H1 (cell line): ENCODE data around the gene MRM2. TPM values are rescaled to one million over a fixed set of nuclear protein-coding genes. Genes with fewer than 3 reads are reported as not detected.

Source experiments
- CTCF ChIA-PET: fragments of 300-600 bp; sonication (Branson Sonifier 250); formaldehyde crosslinking; loops from one replicate; lab custom pipeline; 2021; ENCODE audit not compliant: partially characterized antibody; lab: Charles Lee
- POLR2A ChIA-PET: fragments of 300-600 bp; sonication (Branson Sonifier 250); formaldehyde crosslinking; loops from one replicate; lab custom pipeline; 2021; ENCODE audit warnings: inconsistent platforms; ENCODE audit not compliant: partially characterized antibody; lab: Charles Lee
- DNase-seq, 2 experiments: peaks; one replicate each; pipeline versions ENCODE4 v3.0.0 to v3.0.0-alpha.2; 2010 to 2022; ENCODE audit warnings: low spot score in 2 of 2, low read depth in 1 of 2, mixed read lengths in 1 of 2
- FAIRE-seq: peaks from 2 replicates; lab custom pipeline; 2011; peaks lifted over from hg19 to GRCh38; lab: Jason Lieb, UNC
- H2AFZ ChIP-seq: 2 replicates; pipeline ENCODE4 v1.8.1; 2012; ENCODE audit warnings: low read length, inconsistent platforms
- H2AK5ac ChIP-seq: 2 replicates; pipeline ENCODE4 v1.6.1; 2013; ENCODE audit warnings: low read depth, low read length
- H2BK120ac ChIP-seq: replicated peaks from 2 replicates; pipeline ENCODE3; 2013; ENCODE audit warnings: low read depth, low read length, inconsistent platforms
- H2BK12ac ChIP-seq: 2 replicates; pipeline ENCODE4 v1.6.1; 2013; ENCODE audit warnings: low read depth, low read length
- H2BK15ac ChIP-seq: 2 replicates; pipeline ENCODE4 v1.6.1; 2013; ENCODE audit warnings: low read length
- H2BK20ac ChIP-seq: 2 replicates; pipeline ENCODE4 v1.6.1; 2013; ENCODE audit warnings: low read length
- H2BK5ac ChIP-seq: 2 replicates; pipeline ENCODE4 v1.6.1; 2013; ENCODE audit warnings: low read depth, low read length
- H3K14ac ChIP-seq: 2 replicates; pipeline ENCODE4 v1.6.1; 2013; ENCODE audit warnings: inconsistent platforms; ENCODE audit not compliant: insufficient read length
- H3K18ac ChIP-seq: 2 replicates; pipeline ENCODE4 v1.6.1; 2013; ENCODE audit warnings: low read length; ENCODE audit errors: extremely low read depth
- H3K23ac ChIP-seq: 2 replicates; pipeline ENCODE4 v1.6.1; 2013; ENCODE audit warnings: inconsistent platforms; ENCODE audit not compliant: insufficient read length
- H3K23me2 ChIP-seq: 2 replicates; pipeline ENCODE4 v1.6.1; 2013; ENCODE audit warnings: low read depth, low read length
- H3K27ac ChIP-seq: 2 replicates; pipeline ENCODE4 v1.6.1; 2011; ENCODE audit warnings: low read depth, low read length, inconsistent platforms
- H3K27me3 ChIP-seq, 4 experiments: replicated peaks in 1 of 4; 1 replicate in 1 of 4; 2 replicates in 3 of 4; pipeline versions ENCODE4 v1.6.1 to v1.8.1; 2011 to 2013; ENCODE audit warnings: low read length in 3 of 4, mild to moderate bottlenecking in 3 of 4, inconsistent platforms in 2 of 4, mixed read lengths in 2 of 4, moderate library complexity in 1 of 4; ENCODE audit not compliant: control insufficient read depth in 3 of 4, insufficient read depth in 3 of 4; ENCODE audit errors: extremely low read depth in 1 of 4
- H3K36me3 ChIP-seq, 4 experiments: 2 replicates each; pipeline versions ENCODE4 v1.6.1 to v1.8.1; 2011 to 2013; ENCODE audit warnings: mild to moderate bottlenecking in 4 of 4, low read length in 3 of 4, moderate library complexity in 2 of 4, control low read depth in 1 of 4, inconsistent platforms in 1 of 4; ENCODE audit not compliant: insufficient read depth in 4 of 4, control insufficient read depth in 2 of 4
- H3K4ac ChIP-seq: replicated peaks from 2 replicates; pipeline ENCODE3; 2013; ENCODE audit warnings: low read length, low read depth, mixed read lengths, inconsistent platforms; ENCODE audit not compliant: insufficient read length
- H3K4me1 ChIP-seq, 4 experiments: replicated peaks in 1 of 4; 1 replicate in 1 of 4; 2 replicates in 3 of 4; pipeline versions ENCODE4 v1.6.1 to v1.8.1; 2011 to 2013; ENCODE audit warnings: low read length in 3 of 4, inconsistent platforms in 2 of 4, mixed read lengths in 1 of 4; ENCODE audit not compliant: insufficient read depth in 4 of 4, control insufficient read depth in 3 of 4
- H3K4me2 ChIP-seq, 2 experiments: 2 replicates each; pipeline versions ENCODE4 v1.6.1 to v1.8.1; 2011 to 2013; ENCODE audit warnings: low read depth in 2 of 2, low read length in 2 of 2, control low read depth in 1 of 2, inconsistent platforms in 1 of 2, mild to moderate bottlenecking in 1 of 2; ENCODE audit not compliant: insufficient read depth in 1 of 2
- H3K4me3 ChIP-seq, 4 experiments: fragments of 200-600, 300-600 bp in 1 of 4; sonication (generic), shearing (Covaris generic), sonication (Bioruptor Twin) in 1 of 4; 2 replicates each; pipeline versions ENCODE4 v1.5.1 to v1.8.1; 2011 to 2016; ENCODE audit warnings: low read length in 4 of 4, low read depth in 3 of 4, control low read depth in 2 of 4, inconsistent platforms in 2 of 4, mild to moderate bottlenecking in 2 of 4, mixed read lengths in 1 of 4, moderate library complexity in 1 of 4; ENCODE audit not compliant: insufficient read depth in 2 of 4; ENCODE audit errors: extremely low read depth in 1 of 4
- H3K56ac ChIP-seq: replicated peaks from 2 replicates; pipeline ENCODE3; 2013; ENCODE audit warnings: low read depth, mild to moderate bottlenecking, mixed read lengths, low read length, inconsistent platforms; ENCODE audit not compliant: insufficient read length
- H3K79me1 ChIP-seq: 2 replicates; pipeline ENCODE4 v1.6.1; 2013; ENCODE audit warnings: low read depth, low read length, control low read depth
- H3K79me2 ChIP-seq, 2 experiments: 2 replicates each; pipeline versions ENCODE4 v1.6.1 to v1.8.1; 2012 to 2013; ENCODE audit warnings: low read length in 2 of 2, mild to moderate bottlenecking in 2 of 2, inconsistent platforms in 1 of 2; ENCODE audit not compliant: insufficient read depth in 2 of 2, control insufficient read depth in 1 of 2
- H3K9ac ChIP-seq, 4 experiments: replicated peaks in 1 of 4; 1 replicate in 1 of 4; 2 replicates in 3 of 4; pipeline versions ENCODE4 v1.6.1 to v1.8.1; 2011 to 2013; ENCODE audit warnings: low read depth in 3 of 4, low read length in 3 of 4, control low read depth in 2 of 4, mild to moderate bottlenecking in 2 of 4, moderate library complexity in 2 of 4, inconsistent platforms in 1 of 4; ENCODE audit errors: extremely low read depth in 1 of 4
- H3K9me3 ChIP-seq, 2 experiments: 2 replicates each; pipeline versions ENCODE4 v1.6.1 to v1.8.1; 2012 to 2013; ENCODE audit warnings: mild to moderate bottlenecking in 2 of 2, moderate library complexity in 2 of 2, control low read depth in 1 of 2, inconsistent platforms in 1 of 2, low read depth in 1 of 2, low read length in 1 of 2, mixed read lengths in 1 of 2; ENCODE audit not compliant: insufficient read depth in 2 of 2
- H4K20me1 ChIP-seq, 2 experiments: replicated peaks in 1 of 2; 2 replicates each; pipeline versions ENCODE3 to v1.8.1; 2011 to 2013; ENCODE audit warnings: inconsistent platforms in 2 of 2, low read length in 2 of 2, mild to moderate bottlenecking in 1 of 2; ENCODE audit not compliant: insufficient read depth in 2 of 2, control insufficient read depth in 1 of 2
- H4K5ac ChIP-seq: 2 replicates; pipeline ENCODE4 v1.6.1; 2013; ENCODE audit warnings: low read length, low read depth, mixed read lengths, inconsistent platforms; ENCODE audit not compliant: insufficient read length
- H4K8ac ChIP-seq: 2 replicates; pipeline ENCODE4 v1.8.0; 2013; ENCODE audit warnings: mild to moderate bottlenecking, moderate library complexity, low read length, inconsistent platforms; ENCODE audit not compliant: insufficient read depth; ENCODE audit errors: extremely low read depth
- H4K91ac ChIP-seq: replicated peaks from 2 replicates; pipeline ENCODE3; 2013; ENCODE audit warnings: low read length, mixed read lengths, inconsistent platforms; ENCODE audit not compliant: insufficient read length
- CEBPB ChIP-seq: IDR thresholded peaks from 2 replicates; pipeline ENCODE4 v1.6.1; 2012; ENCODE audit warnings: low read depth, low read length
- CHD1 ChIP-seq: IDR thresholded peaks from 2 replicates; pipeline ENCODE4 v1.6.1; 2012; ENCODE audit warnings: low read depth, low read length, improper control_type of control experiment
- CTBP2 ChIP-seq: IDR thresholded peaks from 2 replicates; pipeline ENCODE4 v1.7.0; 2011; ENCODE audit warnings: borderline replicate concordance, mild to moderate bottlenecking, moderate library complexity, mixed read lengths, low read length; ENCODE audit not compliant: insufficient read depth, insufficient read length
- EP300 ChIP-seq, 2 experiments: IDR thresholded peaks; 1 replicate in 1 of 2; 2 replicates in 1 of 2; pipeline ENCODE4 v1.6.1; 2011 to 2012; ENCODE audit warnings: low read depth in 2 of 2, low read length in 2 of 2, mild to moderate bottlenecking in 2 of 2, borderline replicate concordance in 1 of 2, inconsistent platforms in 1 of 2, moderate library complexity in 1 of 2
- KDM1A ChIP-seq: fragments of 200-600, 300-600 bp; sonication (generic); IDR thresholded peaks from 2 replicates; pipeline ENCODE4 v1.7.1; 2016; ENCODE audit warnings: mild to moderate bottlenecking, low read length, borderline replicate concordance
- NRF1 ChIP-seq: IDR thresholded peaks from 2 replicates; pipeline ENCODE4 v1.6.1; 2011; ENCODE audit warnings: mild to moderate bottlenecking, low read depth, low read length, improper control_type of control experiment
- POLR2A ChIP-seq, 2 experiments: IDR thresholded peaks; 1 replicate in 1 of 2; 2 replicates in 1 of 2; pipeline ENCODE4 v1.6.1; 2011; ENCODE audit warnings: low read depth in 2 of 2, low read length in 2 of 2, mild to moderate bottlenecking in 2 of 2; ENCODE audit errors: control extremely low read depth in 1 of 2
- RBBP5 ChIP-seq: IDR thresholded peaks from 2 replicates; pipeline ENCODE4 v1.7.1; 2012; ENCODE audit warnings: low read depth, mild to moderate bottlenecking, inconsistent platforms, low read length, moderate library complexity, borderline replicate concordance
- RNF2 ChIP-seq: fragments of 200-900, 300-1000 bp; sonication (generic); IDR thresholded peaks from 2 replicates; pipeline ENCODE4 v1.7.1; 2016; ENCODE audit warnings: borderline replicate concordance, low read depth, mild to moderate bottlenecking, antibody characterized with exemption, low read length; ENCODE audit not compliant: poor library complexity, severe bottlenecking; ENCODE audit errors: missing control alignments
- SAP30 ChIP-seq: fragments of 300-600 bp; sonication (generic); IDR thresholded peaks from 2 replicates; pipeline ENCODE4 v1.7.1; 2012; ENCODE audit warnings: low read length, moderate library complexity, mild to moderate bottlenecking, inconsistent platforms; ENCODE audit not compliant: insufficient read depth, insufficient replicate concordance
- SIN3A ChIP-seq, 2 experiments: IDR thresholded peaks in 1 of 2; conservative IDR thresholded peaks in 1 of 2; 2 replicates each; pipeline ENCODE4 v1.6.1; 2011 to 2012; ENCODE audit warnings: low read length in 2 of 2, improper control_type of control experiment in 1 of 2, low read depth in 1 of 2, mild to moderate bottlenecking in 1 of 2
- TEAD4 ChIP-seq: IDR thresholded peaks from 2 replicates; pipeline ENCODE4 v1.6.1; 2012; ENCODE audit warnings: low read depth, low read length, inconsistent platforms, mixed read lengths
- WGBS, 2 experiments: shearing (Covaris generic) in 1 of 2; methylation state at CpG; one replicate each; pipeline versions ENCODE4 v1.1.6 to v1.1.7; 2013 to 2015; ENCODE audit warnings: low lambda C conversion rate in 2 of 2, mixed read lengths in 2 of 2, inconsistent platforms in 1 of 2, low coverage in 1 of 2, missing lambda C conversion rate in 1 of 2; ENCODE audit not compliant: insufficient replicate concordance in 2 of 2, insufficient coverage in 1 of 2, insufficient read length in 1 of 2; ENCODE audit errors: extremely low coverage in 1 of 2, missing lambda C conversion rate in 1 of 2; 5-methylcytosine and 5-hydroxymethylcytosine counted together
- polyA plus RNA-seq, 7 experiments: library from polyadenylated mRNA; depleted of rRNA in 3 of 7; stranded (reverse) in 5 of 7; unstranded in 2 of 7; fragments of >200 nt in 5 of 7; fragments of 200-250 nt in 2 of 7; gene quantifications; 1 replicate in 5 of 7; 2 replicates in 1 of 7; 4 replicates in 1 of 7; pipeline versions ENCODE4 v1.2.1 to v1.2.3, GENCODE V29; 2011 to 2013; ENCODE audit warnings: missing spikeins in 2 of 7, mixed read lengths in 2 of 7
- total RNA-seq: library from RNA; stranded (reverse); fragmentation: NEBNext Ultra II Directional; extraction: Animal tissue kit (Norgen Biotek cat#: 25700); gene quantifications from 2 replicates; pipeline ENCODE4 v1.2.1, GENCODE V29; 2021

MRM2 gene
- total and polyA plus RNA-seq, 2 of the 8 experiments (the other 6 are each of a cell fraction or from before 2014, with no cell fraction given) = 17.2 to 38.6 TPM

- peaks cover 0 to 13% of the 10 kb centered on the region in 2 experiments; a peak in 1 of 4 replicates for H3K79me2 ChIP-seq
- no peak overlapping the region for H4K91ac ChIP-seq
- DNase-seq (no peak), FAIRE-seq (no peak)
- ChIA-PET CTCF (interaction anchor here (0.5 to 2.5 kb wide), 6 partner anchors 8 to 671 kb away, joined by 3 to 8 read pairs (median 4); no protein-coding TSS in a partner anchor), POLR2A (no interaction called here)
- 0 out of 2 replicates have a peak overlapping the region, but pooled peaks have one; percentile 0 for H4K8ac ChIP-seq
- no peak overlapping the region for H4K5ac ChIP-seq
- peaks cover 0 to 8% of the 10 kb centered on the region in 2 experiments for H4K20me1 ChIP-seq
- H3K36me3 ChIP-seq = peaks cover 0 to 20% (median 9%) of the 10 kb centered on the region in 4 experiments; a peak in 5 of 8 replicates
- H3K4me1 ChIP-seq = no peaks in the 10 kb centered on the region
- H3K14ac ChIP-seq = no peak overlapping the region
- H3K79me1 ChIP-seq = no peaks in the 10 kb centered on the region; the same call in none of the 2 replicates
- no peak overlapping the region for H3K4ac ChIP-seq
- no peak overlapping the region for H3K27ac ChIP-seq
- no peak overlapping the region for H2AK5ac ChIP-seq
- no peak overlapping the region for H2BK5ac ChIP-seq
- H3K9me3 ChIP-seq = peaks cover 14 to 20% of the 10 kb centered on the region in 2 experiments
- H2BK20ac ChIP-seq = no peak overlapping the region
- no peak overlapping the region for H2BK120ac ChIP-seq
- no peak overlapping the region for H3K4me2 ChIP-seq
- no peaks in the 10 kb centered on the region for H3K27me3 ChIP-seq
- H2BK12ac ChIP-seq = no peak overlapping the region
- H3K23me2 ChIP-seq = no peaks in the 10 kb centered on the region
- H3K23ac ChIP-seq = no peak overlapping the region
- WGBS, 2 experiments = 91% methylated on average over 13 of the region's 18 CpGs; no CpG with 5 or more reads in 1 of the 2 experiments
- H3K9ac ChIP-seq = no peak overlapping the region
- H2BK15ac ChIP-seq = no peak overlapping the region
- H3K56ac ChIP-seq = no peak overlapping the region
- H3K18ac ChIP-seq = no peak overlapping the region
- no peak overlapping the region for H3K4me3 ChIP-seq
- no peak overlapping the region for H2AFZ ChIP-seq
- TF ChIP-seq CHD1 (no peak), EP300 (IDR thresholded peaks at IDR 0.05; ENCODE audit: borderline replicate concordance in 1 of 2, low read depth in 2 of 2, low read length in 2 of 2) (no peak), SAP30 (no peak), POLR2A (IDR thresholded peaks at IDR 0.05; ENCODE audit: control extremely low read depth in 1 of 2, low read depth in 2 of 2, low read length in 2 of 2) (no peak), CTBP2 (no peak), CEBPB (no peak), NRF1 (no peak), KDM1A (no peak), TEAD4 (no peak), RBBP5 (no peak), RNF2 (no peak), SIN3A (conservative IDR thresholded peaks at IDR 0.05 in 1 of 2, IDR thresholded peaks at IDR 0.05 in 1 of 2; ENCODE audit: low read depth in 1 of 2, low read length in 2 of 2) (no peak)
Observed at GRCh38 chr7:2192831-2193534, 49.0 kb downstream of the MRM2 start.
